Measurements from ENCODE around the gene L3MBTL4.

Gene L3MBTL4

GRCh38 chr18:6365385-6365784 is 49.3 kb downstream of the L3MBTL4 start:
- Mint-ChIP-seq H3K4me1 (ENCODE audit: low read depth) (no peaks in the 10 kb centered on the region), H3K9me3 (no peaks in the 10 kb centered on the region), H3K4me3 (no peak overlapping the region), H3K36me3 (ENCODE audit: low read depth) (no peaks in the 10 kb centered on the region), H3K27ac (no peak overlapping the region), H3K27me3 (no peaks in the 10 kb centered on the region)
- intact Hi-C loops (cut with micrococcal nuclease): no loop called here

- H3K27ac Mint-ChIP-seq: no peak overlapping the region
- no peaks in the 10 kb centered on the region for H3K4me1 Mint-ChIP-seq (ENCODE audit: low read depth)
- H3K36me3 Mint-ChIP-seq (ENCODE audit: low read depth): no peaks in the 10 kb centered on the region
- intact Hi-C loops (cut with micrococcal nuclease): no loop called here
- H3K9me3 Mint-ChIP-seq: no peaks in the 10 kb centered on the region
- no peaks in the 10 kb centered on the region for H3K27me3 Mint-ChIP-seq
- no peak overlapping the region for H3K4me3 Mint-ChIP-seq
These were observed 51.5 kb downstream of the L3MBTL4 start for GRCh38 chr18:6363216-6363615.

- intact Hi-C loops (cut with micrococcal nuclease): no loop called here
- Mint-ChIP-seq H3K27me3 (no peaks in the 10 kb centered on the region), H3K9me3 (no peaks in the 10 kb centered on the region), H3K4me3 (no peak overlapping the region), H3K4me1 (ENCODE audit: low read depth) (no peaks in the 10 kb centered on the region), H3K27ac (no peak overlapping the region), H3K36me3 (ENCODE audit: low read depth) (no peaks in the 10 kb centered on the region)
These were observed 52.1 kb downstream of the L3MBTL4 start for GRCh38 chr18:6362559-6363129.

GRCh38 chr18:6357668-6358067 is 57.0 kb downstream of the L3MBTL4 start:
- H3K27me3 Mint-ChIP-seq: no peaks in the 10 kb centered on the region
- intact Hi-C loops (cut with micrococcal nuclease): no loop called here
- H3K36me3 Mint-ChIP-seq (ENCODE audit: low read depth): no peaks in the 10 kb centered on the region
- no peak overlapping the region for H3K27ac Mint-ChIP-seq
- no peak overlapping the region for H3K4me3 Mint-ChIP-seq
- H3K9me3 Mint-ChIP-seq: no peaks in the 10 kb centered on the region
- no peaks in the 10 kb centered on the region for H3K4me1 Mint-ChIP-seq (ENCODE audit: low read depth)

GRCh38 chr18:6355789-6356589 is 58.7 kb downstream of the L3MBTL4 start:
- no peaks in the 10 kb centered on the region for H3K4me1 Mint-ChIP-seq (ENCODE audit: low read depth)
- H3K27ac Mint-ChIP-seq: no peak overlapping the region
- no peak overlapping the region for H3K4me3 Mint-ChIP-seq
- no peaks in the 10 kb centered on the region for H3K36me3 Mint-ChIP-seq (ENCODE audit: low read depth)
- no peaks in the 10 kb centered on the region for H3K9me3 Mint-ChIP-seq
- H3K27me3 Mint-ChIP-seq: no peaks in the 10 kb centered on the region
- intact Hi-C loops (cut with micrococcal nuclease): no loop called here

- intact Hi-C loops (cut with micrococcal nuclease): no loop called here
These were observed 62.4 kb downstream of the L3MBTL4 start for GRCh38 chr18:6352275-6352674.

GRCh38 chr18:6342990-6343389 is 71.7 kb downstream of the L3MBTL4 start:
- H3K27ac Mint-ChIP-seq: no peak overlapping the region
- H3K9me3 Mint-ChIP-seq: peaks cover 51% of the 10 kb centered on the region
- intact Hi-C loops (cut with micrococcal nuclease): no loop called here
- H3K27me3 Mint-ChIP-seq: no peaks in the 10 kb centered on the region
- H3K4me3 Mint-ChIP-seq: no peak overlapping the region
- H3K4me1 Mint-ChIP-seq (ENCODE audit: low read depth): no peaks in the 10 kb centered on the region
- H3K36me3 Mint-ChIP-seq (ENCODE audit: low read depth): no peaks in the 10 kb centered on the region

More at GRCh38 chr18:6352275-6352674, 62.4 kb downstream of the L3MBTL4 start:
- Mint-ChIP-seq H3K4me1 (ENCODE audit: low read depth) (no peaks in the 10 kb centered on the region), H3K27ac (no peak overlapping the region), H3K9me3 (no peaks in the 10 kb centered on the region), H3K36me3 (ENCODE audit: low read depth) (no peaks in the 10 kb centered on the region), H3K4me3 (no peak overlapping the region), H3K27me3 (no peaks in the 10 kb centered on the region)

GRCh38 chr18:6341709-6342108 is 73.0 kb downstream of the L3MBTL4 start:
- H3K27ac Mint-ChIP-seq: no peak overlapping the region
- intact Hi-C loops (cut with micrococcal nuclease): no loop called here
- H3K4me3 Mint-ChIP-seq: no peak overlapping the region
- no peaks in the 10 kb centered on the region for H3K4me1 Mint-ChIP-seq (ENCODE audit: low read depth)
- peaks cover 55% of the 10 kb centered on the region for H3K9me3 Mint-ChIP-seq
- no peaks in the 10 kb centered on the region for H3K27me3 Mint-ChIP-seq
- H3K36me3 Mint-ChIP-seq (ENCODE audit: low read depth): no peaks in the 10 kb centered on the region

GRCh38 chr18:6341303-6341702 is 73.4 kb downstream of the L3MBTL4 start:
- Mint-ChIP-seq H3K4me1 (ENCODE audit: low read depth) (no peaks in the 10 kb centered on the region), H3K4me3 (no peak overlapping the region), H3K36me3 (ENCODE audit: low read depth) (no peaks in the 10 kb centered on the region), H3K27me3 (no peaks in the 10 kb centered on the region), H3K27ac (no peak overlapping the region), H3K9me3 (peaks cover 55% of the 10 kb centered on the region)
- intact Hi-C loops (cut with micrococcal nuclease): no loop called here

- H3K27me3 Mint-ChIP-seq: no peaks in the 10 kb centered on the region
- H3K4me3 Mint-ChIP-seq: no peak overlapping the region
- intact Hi-C loops (cut with micrococcal nuclease): no loop called here
- H3K36me3 Mint-ChIP-seq (ENCODE audit: low read depth): no peaks in the 10 kb centered on the region
- H3K9me3 Mint-ChIP-seq: peaks cover 55% of the 10 kb centered on the region
- H3K4me1 Mint-ChIP-seq (ENCODE audit: low read depth): no peaks in the 10 kb centered on the region
- H3K27ac Mint-ChIP-seq: no peak overlapping the region
These were observed 74.6 kb downstream of the L3MBTL4 start for GRCh38 chr18:6340121-6340520.

- Mint-ChIP-seq H3K36me3 (ENCODE audit: low read depth) (no peaks in the 10 kb centered on the region), H3K27ac (no peak overlapping the region), H3K4me3 (no peak overlapping the region), H3K27me3 (no peaks in the 10 kb centered on the region), H3K4me1 (ENCODE audit: low read depth) (no peaks in the 10 kb centered on the region), H3K9me3 (peaks cover 19% of the 10 kb centered on the region)
- intact Hi-C loops (cut with micrococcal nuclease): no loop called here
These were observed 78.5 kb downstream of the L3MBTL4 start for GRCh38 chr18:6336239-6336638.

GRCh38 chr18:6333981-6334380 is 80.7 kb downstream of the L3MBTL4 start:
- Mint-ChIP-seq H3K9me3 (peaks cover 17% of the 10 kb centered on the region), H3K27ac (no peak overlapping the region), H3K27me3 (no peaks in the 10 kb centered on the region), H3K4me3 (no peak overlapping the region), H3K36me3 (ENCODE audit: low read depth) (no peaks in the 10 kb centered on the region), H3K4me1 (ENCODE audit: low read depth) (no peaks in the 10 kb centered on the region)
- intact Hi-C loops (cut with micrococcal nuclease): no loop called here

GRCh38 chr18:6331872-6332271 is 82.8 kb downstream of the L3MBTL4 start:
- Mint-ChIP-seq H3K9me3 (peaks cover 8% of the 10 kb centered on the region), H3K4me1 (ENCODE audit: low read depth) (no peaks in the 10 kb centered on the region), H3K36me3 (ENCODE audit: low read depth) (no peaks in the 10 kb centered on the region), H3K27me3 (no peaks in the 10 kb centered on the region), H3K27ac (no peak overlapping the region), H3K4me3 (no peak overlapping the region)
- intact Hi-C loops (cut with micrococcal nuclease): no loop called here

GRCh38 chr18:6330786-6331185 is 83.9 kb downstream of the L3MBTL4 start:
- H3K9me3 Mint-ChIP-seq: peaks cover 8% of the 10 kb centered on the region
- intact Hi-C loops (cut with micrococcal nuclease): no loop called here

GRCh38 chr18:6328621-6329010 is 86.1 kb downstream of the L3MBTL4 start:
- no peaks in the 10 kb centered on the region for H3K27me3 Mint-ChIP-seq
- H3K36me3 Mint-ChIP-seq (ENCODE audit: low read depth): no peaks in the 10 kb centered on the region
- no peak overlapping the region for H3K4me3 Mint-ChIP-seq
- intact Hi-C loops (cut with micrococcal nuclease): no loop called here
- no peak overlapping the region for H3K27ac Mint-ChIP-seq
- no peaks in the 10 kb centered on the region for H3K4me1 Mint-ChIP-seq (ENCODE audit: low read depth)
- H3K9me3 Mint-ChIP-seq: peaks cover 12% of the 10 kb centered on the region

More at GRCh38 chr18:6330786-6331185, 83.9 kb downstream of the L3MBTL4 start:
- Mint-ChIP-seq H3K4me3 (no peak overlapping the region), H3K4me1 (ENCODE audit: low read depth) (no peaks in the 10 kb centered on the region), H3K36me3 (ENCODE audit: low read depth) (no peaks in the 10 kb centered on the region), H3K27me3 (no peaks in the 10 kb centered on the region), H3K27ac (no peak overlapping the region)
